ENCODE measurements around the gene SLC11A2. TPM values are rescaled to one million over a fixed set of nuclear protein-coding genes. Genes with fewer than 3 reads are reported as not detected.

The SLC11A2 gene
- total RNA-seq, 1 experiment from 2014 or later: 47.9 TPM

DNA sequence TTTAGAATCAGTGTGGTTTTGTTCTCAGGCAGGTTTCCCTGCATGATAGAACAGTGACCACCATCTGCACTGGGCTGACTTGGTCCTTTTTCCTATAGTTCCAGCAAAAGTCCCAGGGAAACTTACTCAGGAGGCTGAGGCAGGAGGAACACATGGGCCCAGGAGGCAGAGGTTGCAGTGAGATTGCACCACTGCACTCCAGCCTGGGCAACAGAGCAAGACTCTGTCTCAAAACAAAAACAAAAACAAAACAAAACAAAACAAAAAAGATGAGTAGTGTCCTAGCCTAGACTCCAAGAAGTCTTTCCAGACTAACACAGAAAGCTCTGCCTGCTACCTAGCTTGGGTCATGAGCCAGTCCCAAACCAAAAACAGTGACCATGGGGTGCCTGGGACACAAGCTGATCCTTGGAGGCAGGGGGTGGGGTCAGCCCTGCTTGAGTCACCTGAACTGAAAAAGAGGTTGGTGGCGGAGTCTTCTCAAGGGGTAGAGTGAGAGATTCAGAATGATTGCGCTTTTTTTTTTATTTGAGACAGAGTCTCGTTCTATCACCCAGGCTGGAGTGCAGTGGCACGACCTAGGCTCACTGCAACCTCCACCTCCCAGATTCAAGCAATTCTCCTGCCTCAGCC, 7.4 kb upstream of the SLC11A2 start:
- H3K79me1 ChIP-seq (ENCODE audit: insufficient read depth, low read depth, low read length, poor library complexity, severe bottlenecking): no peaks in the 10 kb centered on the region
- H2AFZ ChIP-seq (ENCODE audit: low read length): no peak overlapping the region
- no peak overlapping the region for H3T11ph ChIP-seq (ENCODE audit: low read length)
- Mint-ChIP-seq H3K27ac (0 out of 7 replicates have a peak overlapping the region, but pooled peaks of 1 of the 3 experiments have one; percentile 8), H3K36me3 (ENCODE audit: insufficient read depth in 1 of 3, low read depth in 3 of 3) (no peaks in the 10 kb centered on the region), H3K4me3 (no peak overlapping the region), H3K4me1 (peaks cover 4% of the 10 kb centered on the region in 2 experiments), H3K27me3 (ENCODE audit: low read depth) (peaks cover 3% of the 10 kb centered on the region), H3K9me3 (no peaks in the 10 kb centered on the region)
- H3K4ac ChIP-seq (ENCODE audit: low read depth, low read length): no peak overlapping the region
- H2AK5ac ChIP-seq (ENCODE audit: insufficient read length, low read length): no peak overlapping the region
- no peak overlapping the region for H4K91ac ChIP-seq (ENCODE audit: insufficient read length, low read depth, low read length)
- no peaks in the 10 kb centered on the region for H4K20me1 ChIP-seq (ENCODE audit: control insufficient read depth, insufficient read depth, insufficient read length)
- no peak overlapping the region for H2BK120ac ChIP-seq (ENCODE audit: low read depth, low read length, poor library complexity, severe bottlenecking)
- no peaks in the 10 kb centered on the region for H3K9me3 ChIP-seq (ENCODE audit: control insufficient read depth, low read depth, low read length)
- H3K56ac ChIP-seq (ENCODE audit: insufficient read length, low read depth, low read length): no peak overlapping the region
- TF ChIP-seq, protein P1, sequence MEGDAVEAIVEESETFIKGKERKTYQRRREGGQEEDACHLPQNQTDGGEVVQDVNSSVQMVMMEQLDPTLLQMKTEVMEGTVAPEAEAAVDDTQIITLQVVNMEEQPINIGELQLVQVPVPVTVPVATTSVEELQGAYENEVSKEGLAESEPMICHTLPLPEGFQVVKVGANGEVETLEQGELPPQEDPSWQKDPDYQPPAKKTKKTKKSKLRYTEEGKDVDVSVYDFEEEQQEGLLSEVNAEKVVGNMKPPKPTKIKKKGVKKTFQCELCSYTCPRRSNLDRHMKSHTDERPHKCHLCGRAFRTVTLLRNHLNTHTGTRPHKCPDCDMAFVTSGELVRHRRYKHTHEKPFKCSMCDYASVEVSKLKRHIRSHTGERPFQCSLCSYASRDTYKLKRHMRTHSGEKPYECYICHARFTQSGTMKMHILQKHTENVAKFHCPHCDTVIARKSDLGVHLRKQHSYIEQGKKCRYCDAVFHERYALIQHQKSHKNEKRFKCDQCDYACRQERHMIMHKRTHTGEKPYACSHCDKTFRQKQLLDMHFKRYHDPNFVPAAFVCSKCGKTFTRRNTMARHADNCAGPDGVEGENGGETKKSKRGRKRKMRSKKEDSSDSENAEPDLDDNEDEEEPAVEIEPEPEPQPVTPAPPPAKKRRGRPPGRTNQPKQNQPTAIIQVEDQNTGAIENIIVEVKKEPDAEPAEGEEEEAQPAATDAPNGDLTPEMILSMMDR (conservative IDR thresholded peaks at IDR 0.05): no peak
- H3K79me2 ChIP-seq (ENCODE audit: insufficient read depth, low read length): no peaks in the 10 kb centered on the region
- no peak overlapping the region for H3K27ac ChIP-seq (ENCODE audit: insufficient read length, low read depth, low read length)
- no peaks in the 10 kb centered on the region for H3K4me1 ChIP-seq (ENCODE audit: insufficient read depth, low read length)
- DNase-seq: no peak
- no peak overlapping the region for H2BK15ac ChIP-seq (ENCODE audit: low read depth, low read length)
- H2BK20ac ChIP-seq (ENCODE audit: low read depth, low read length, poor library complexity, severe bottlenecking): no peak overlapping the region
- H3K9ac ChIP-seq (ENCODE audit: extremely low read depth, insufficient read length, low read length): no peak overlapping the region
- no peak overlapping the region for H2BK12ac ChIP-seq (ENCODE audit: insufficient read length, low read depth, low read length)
- no peak overlapping the region for H3K14ac ChIP-seq (ENCODE audit: insufficient read depth, low read length)
- H3K23me2 ChIP-seq (ENCODE audit: insufficient read length, low read depth, low read length, poor library complexity, severe bottlenecking): no peaks in the 10 kb centered on the region
- no peak overlapping the region for H4K8ac ChIP-seq (replicated peaks; ENCODE audit: insufficient read length, low read depth, low read length)
- no peaks in the 10 kb centered on the region for H3K27me3 ChIP-seq (ENCODE audit: insufficient read depth, low read length)
- no peak overlapping the region for H2BK5ac ChIP-seq (ENCODE audit: insufficient read length, low read length)
- no peak overlapping the region for H3K4me2 ChIP-seq (ENCODE audit: insufficient read depth, insufficient read length, low read length)
- H3K18ac ChIP-seq (ENCODE audit: insufficient read length, low read depth, low read length): no peak overlapping the region
- no peak overlapping the region for H4K5ac ChIP-seq (ENCODE audit: insufficient read length, low read depth, low read length)
- no peak overlapping the region for H3K23ac ChIP-seq (ENCODE audit: insufficient read length, low read depth, low read length)
- WGBS (ENCODE audit: extremely low coverage, insufficient read length, low lambda C conversion rate): no CpG with 5 or more reads among the region's 4 CpGs

Data from H9 (cell line).